GM18498 (cell line): ENCODE results near the gene GET4.

ENCODE experiments used
- ATAC-seq: cut with Tn5 transposase; IDR thresholded peaks from one replicate; pipeline ENCODE4 v1.9.1; 2021; ENCODE audit warnings: mild to moderate bottlenecking, moderate library complexity; ENCODE audit not compliant: unreplicated experiment

GET4 gene

GRCh38 chr7:944744-945143 is 68.4 kb downstream of the GET4 start:
- ATAC-seq = no peak

- no peak for ATAC-seq
These were observed 68.8 kb downstream of the GET4 start for GRCh38 chr7:945147-945555.

- ATAC-seq = no peak
These were observed 69.4 kb downstream of the GET4 start for GRCh38 chr7:945556-946255.
